GM21786 (cell line): ENCODE data around the gene TOP1.
"Not testable (repeated sequence)": the region's sequence is repeated elsewhere in the genome, so short reads cannot be mapped to it uniquely, and the experiment has no call there.

ENCODE experiments used
- ATAC-seq: cut with Tn5 transposase; IDR thresholded peaks from one replicate; pipeline ENCODE4 v1.9.1; 2021; ENCODE audit not compliant: unreplicated experiment

The TOP1 gene

GRCh38 chr20:41089555-41089954 lies 60.9 kb downstream of the TOP1 start:
- ATAC-seq: no peak

DNA sequence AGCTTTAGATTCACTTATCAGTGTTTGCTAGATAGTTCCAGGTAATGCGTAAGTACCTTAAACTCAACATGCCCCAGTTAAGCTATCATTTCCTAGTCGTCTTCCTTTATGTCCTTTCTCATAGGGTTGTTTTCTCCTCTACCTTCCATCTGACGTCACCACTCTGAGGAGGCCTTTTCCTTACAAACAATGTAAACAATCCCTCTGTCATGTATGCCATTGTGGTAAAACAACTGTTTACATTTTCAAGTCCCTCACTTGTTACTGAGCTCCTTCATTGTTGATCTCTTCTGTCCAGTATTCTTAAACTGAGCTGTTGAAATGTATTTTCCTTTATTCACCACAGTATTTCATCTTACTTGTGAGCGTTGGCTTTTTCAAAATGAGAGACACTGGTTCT lies 63.3 kb downstream of the TOP1 start:
- ATAC-seq: no peak

- ATAC-seq: no peak
These were observed 65.9 kb downstream of the TOP1 start for GRCh38 chr20:41094353-41095055.

DNA sequence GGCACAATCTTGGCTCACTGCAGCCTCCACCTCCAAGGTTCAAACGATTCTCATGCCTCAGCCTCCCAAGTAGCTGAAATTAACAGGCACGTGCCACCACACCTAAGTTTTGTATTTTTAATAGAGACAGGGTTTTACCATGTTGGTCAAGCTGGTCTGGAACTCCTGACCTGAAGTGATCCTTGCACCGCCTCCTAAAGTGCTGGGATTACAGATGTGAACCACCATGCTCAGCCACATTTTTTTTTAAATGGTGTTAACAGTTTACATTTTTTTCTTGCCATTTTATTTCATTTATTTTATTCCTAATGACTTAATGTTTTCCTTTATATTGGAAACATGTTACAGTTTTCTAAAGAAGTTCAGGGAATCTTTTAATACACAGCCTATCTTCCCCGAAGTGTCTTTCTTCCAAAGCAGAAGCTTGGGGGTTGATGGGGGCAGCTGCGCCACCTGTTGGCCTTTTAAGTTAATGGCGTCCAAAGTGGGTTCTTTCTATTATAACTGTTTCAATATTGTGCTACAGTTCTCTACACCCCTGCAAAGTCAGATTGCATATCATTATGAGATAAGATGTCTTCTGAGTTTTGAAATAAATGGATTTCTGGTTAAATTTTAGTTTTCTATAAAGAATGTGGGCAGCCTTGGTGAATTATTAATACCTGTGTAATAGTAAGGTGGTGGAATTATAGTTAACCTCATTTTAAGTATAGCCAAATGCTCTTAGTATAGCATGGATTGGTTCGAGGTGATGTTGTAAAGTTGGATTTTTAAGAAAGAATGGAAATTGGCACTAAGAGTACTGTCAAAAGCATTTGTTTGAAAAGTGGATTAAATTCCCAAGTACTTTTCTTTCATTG lies 66.7 kb downstream of the TOP1 start:
- ATAC-seq: no peak

DNA sequence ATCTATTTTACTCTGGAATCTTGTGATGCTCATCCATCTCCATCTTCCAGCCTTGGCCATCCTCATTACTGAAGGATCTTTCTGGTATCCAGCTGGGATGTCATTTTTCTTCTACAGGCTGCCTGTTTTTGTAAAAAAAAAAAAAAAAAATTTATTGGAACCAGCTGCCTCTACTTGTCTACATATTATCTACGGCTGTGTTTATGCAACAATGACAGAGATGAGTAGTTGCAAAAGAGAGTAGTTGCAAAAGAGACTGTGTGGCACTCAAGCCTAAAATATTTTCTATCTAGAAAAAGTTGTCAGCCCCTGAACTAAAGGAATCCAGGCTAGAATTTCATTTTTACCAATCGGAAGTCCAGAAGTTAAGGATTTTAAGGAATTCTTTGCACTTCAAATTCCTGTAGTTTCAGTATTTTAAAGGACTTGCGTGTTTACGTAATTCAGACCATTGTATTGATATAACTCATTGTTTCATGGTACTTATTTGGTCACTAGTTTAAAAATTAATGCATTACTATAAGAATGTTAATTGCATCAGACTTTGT lies 70.2 kb downstream of the TOP1 start:
- ATAC-seq: no peak

DNA sequence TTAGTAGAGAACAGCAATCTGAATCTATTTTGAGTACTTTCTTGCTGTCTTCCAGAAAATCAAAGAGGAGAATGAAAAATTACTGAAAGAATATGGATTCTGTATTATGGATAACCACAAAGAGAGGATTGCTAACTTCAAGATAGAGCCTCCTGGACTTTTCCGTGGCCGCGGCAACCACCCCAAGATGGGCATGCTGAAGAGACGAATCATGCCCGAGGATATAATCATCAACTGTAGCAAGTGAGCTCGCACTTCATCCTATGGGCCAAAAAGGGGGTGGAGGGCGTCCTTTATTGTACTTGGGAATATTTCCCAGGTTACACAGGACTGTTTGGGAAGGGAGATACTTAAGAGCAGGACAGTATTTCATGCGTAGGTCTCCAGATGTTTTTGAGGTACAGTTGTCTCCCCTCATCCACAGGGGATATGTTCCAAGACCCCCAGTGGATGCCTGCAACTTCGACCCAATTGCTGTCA lies 71.4 kb downstream of the TOP1 start:
- no peak for ATAC-seq

- ATAC-seq: no peak
These were observed 73.0 kb downstream of the TOP1 start for GRCh38 chr20:41101660-41102059.

DNA sequence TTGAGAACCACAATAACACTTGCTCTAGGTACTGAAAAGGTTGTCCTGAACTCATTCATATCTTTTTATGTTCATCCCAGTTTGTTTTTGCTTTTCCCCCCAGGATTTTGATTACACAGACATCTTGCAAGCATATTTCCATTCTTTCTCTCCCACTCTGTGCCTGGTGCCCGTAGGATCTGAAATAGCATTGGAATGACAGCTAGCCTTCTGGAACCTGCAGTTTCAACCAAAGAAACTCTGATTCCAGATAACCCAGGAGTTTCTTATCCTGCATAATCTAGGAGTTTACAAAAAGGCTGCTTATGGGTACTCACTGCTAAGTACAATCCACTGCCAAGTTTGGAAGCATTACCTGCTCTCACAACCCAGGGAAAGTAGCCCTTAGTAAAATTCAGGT lies 79.9 kb downstream of the TOP1 start:
- ATAC-seq: no peak

- no peak for ATAC-seq
These were observed 81.4 kb downstream of the TOP1 start for GRCh38 chr20:41110012-41110411.

DNA sequence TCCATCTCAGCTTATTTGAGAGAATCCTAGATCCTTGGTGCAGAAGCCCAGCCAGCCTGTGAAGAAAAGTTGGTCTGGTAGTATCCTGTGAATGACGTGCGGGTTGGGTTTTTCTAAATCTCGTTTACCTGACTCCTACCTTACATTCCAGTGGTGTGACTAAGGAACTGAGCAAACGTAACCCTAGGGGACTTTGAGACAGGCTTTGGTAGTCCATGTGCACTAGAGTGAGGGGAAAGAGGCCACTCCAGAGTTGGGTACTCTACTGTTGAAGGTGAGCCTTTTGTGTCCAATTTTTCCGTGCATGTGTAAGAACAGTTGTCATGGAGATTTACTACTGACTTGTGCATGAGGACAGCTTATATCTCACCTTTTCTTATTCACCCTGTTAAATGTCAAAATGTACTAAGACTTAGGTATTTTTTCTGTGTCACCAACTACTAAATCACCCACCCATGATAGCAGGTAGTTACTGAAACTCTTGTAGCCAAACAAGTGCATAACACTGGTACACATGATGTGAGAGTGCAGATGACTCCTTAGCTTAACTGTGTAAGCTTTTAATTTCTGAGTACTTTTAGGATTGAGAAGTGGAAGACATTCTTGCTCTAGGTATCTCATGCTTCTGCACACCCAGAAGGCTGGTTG lies 82.4 kb downstream of the TOP1 start:
- ATAC-seq: no peak

DNA sequence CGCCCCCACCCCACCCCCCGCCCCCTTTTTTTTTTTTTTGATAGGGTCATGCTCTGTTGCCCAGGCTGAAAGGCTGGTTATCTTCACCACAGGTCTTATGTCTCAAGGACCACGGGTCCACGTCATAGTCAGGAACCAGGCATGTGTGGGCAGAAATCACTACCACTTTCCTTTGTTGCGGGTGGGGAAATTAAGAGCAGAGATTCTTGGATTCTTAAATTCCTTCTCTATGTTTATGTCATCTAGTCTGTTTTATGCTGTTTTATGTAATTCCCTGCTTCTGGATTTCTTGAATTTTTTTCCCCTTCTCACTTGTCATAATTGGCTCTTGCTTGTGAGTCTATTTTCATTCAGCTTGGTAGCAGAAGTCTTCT lies 82.9 kb downstream of the TOP1 start:
- no peak for ATAC-seq

DNA sequence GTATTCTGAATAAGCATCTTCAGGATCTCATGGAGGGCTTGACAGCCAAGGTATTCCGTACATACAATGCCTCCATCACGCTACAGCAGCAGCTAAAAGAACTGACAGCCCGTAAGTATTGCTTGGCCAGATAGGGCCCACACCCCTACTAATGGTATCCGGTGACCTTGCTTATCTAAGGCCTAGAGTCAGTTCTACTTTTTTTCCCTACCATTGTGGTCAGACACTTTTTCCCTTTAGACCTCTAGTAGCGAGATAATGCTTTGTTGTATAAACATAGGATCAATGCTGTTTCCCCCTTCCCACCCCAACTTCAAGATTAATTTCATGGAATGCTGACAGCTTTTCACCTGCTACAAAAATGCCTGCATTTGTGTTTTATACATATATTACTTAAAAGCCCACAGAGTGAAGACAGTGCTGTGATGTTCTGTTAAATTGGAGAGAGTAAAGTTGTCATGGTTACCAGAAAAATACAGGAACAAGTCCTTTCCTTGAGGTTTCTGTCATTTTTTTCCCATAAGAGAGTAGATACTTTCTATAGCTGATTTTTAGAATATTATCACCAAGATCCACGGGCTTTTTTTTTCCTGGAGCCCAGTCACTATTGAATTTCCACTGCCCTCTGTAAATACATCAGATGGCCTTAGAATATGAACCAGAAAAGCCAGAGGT lies 87.8 kb downstream of the TOP1 start:
- no peak for ATAC-seq

GRCh38 chr20:41118159-41118558 lies 89.5 kb downstream of the TOP1 start:
- ATAC-seq: not testable (repeated sequence)

GRCh38 chr20:41118632-41119031 lies 90.0 kb downstream of the TOP1 start:
- no peak for ATAC-seq

DNA sequence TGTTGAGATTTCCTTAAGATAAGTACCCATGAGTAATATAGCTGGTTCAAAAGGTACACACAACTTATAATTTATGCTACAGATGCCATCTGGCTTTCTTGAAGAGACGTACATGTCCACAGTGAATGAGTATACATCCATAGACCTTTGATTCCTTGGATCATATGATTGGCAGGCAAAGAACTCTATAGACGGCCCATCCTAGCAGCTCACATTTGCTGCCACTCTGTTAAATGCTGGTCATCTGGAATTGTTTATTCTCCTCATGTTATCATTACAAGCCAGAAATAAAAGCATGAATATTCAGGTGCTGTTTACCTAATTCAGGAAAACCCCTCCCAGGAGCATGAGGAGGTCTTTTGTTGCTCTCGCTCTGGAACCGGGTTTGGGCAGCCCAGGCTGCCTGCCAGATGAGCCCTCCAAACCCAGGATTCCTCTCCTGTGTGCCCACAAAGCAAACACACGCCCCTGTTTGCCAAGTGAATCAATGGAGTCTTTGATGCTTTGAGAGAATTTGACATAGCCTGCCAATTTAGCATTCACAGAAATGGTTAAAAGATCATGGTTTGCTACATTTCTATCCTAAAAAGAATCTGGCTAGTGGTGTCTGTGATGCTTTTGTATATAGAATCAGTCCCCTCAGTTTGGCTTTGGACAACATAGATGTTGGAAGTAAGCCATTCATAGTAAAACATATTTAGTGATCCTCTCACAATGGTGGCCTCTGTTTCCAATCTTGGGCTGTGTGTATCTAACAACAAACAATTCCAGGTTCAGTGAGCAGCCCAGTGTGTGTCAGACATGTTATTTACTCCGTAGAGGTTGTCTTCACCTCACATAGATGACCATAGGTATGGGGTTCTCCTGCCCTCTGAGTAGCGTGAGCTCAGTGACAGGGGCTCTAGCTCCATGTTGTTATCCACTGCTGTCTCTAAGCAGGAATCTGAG lies 91.3 kb downstream of the TOP1 start:
- no peak for ATAC-seq

DNA sequence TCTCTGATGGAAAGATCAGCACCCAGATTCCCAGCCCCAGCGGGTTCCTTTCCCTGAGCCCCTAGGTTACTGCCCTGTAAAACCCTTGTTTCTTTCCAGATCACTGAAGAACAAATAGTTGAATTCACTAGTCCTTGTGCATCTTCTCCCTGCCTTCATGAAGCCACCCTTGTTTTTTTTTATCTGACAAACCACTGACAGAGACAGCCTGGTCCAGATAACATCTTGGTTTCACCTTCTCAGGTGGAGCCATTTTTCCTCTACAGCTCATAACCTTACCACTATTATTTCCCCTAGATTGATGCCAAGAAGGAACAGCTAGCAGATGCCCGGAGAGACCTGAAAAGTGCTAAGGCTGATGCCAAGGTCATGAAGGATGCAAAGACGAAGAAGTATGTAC lies 92.8 kb downstream of the TOP1 start:
- no peak for ATAC-seq

GRCh38 chr20:41123631-41124030 lies 95.0 kb downstream of the TOP1 start:
- ATAC-seq: no peak

DNA sequence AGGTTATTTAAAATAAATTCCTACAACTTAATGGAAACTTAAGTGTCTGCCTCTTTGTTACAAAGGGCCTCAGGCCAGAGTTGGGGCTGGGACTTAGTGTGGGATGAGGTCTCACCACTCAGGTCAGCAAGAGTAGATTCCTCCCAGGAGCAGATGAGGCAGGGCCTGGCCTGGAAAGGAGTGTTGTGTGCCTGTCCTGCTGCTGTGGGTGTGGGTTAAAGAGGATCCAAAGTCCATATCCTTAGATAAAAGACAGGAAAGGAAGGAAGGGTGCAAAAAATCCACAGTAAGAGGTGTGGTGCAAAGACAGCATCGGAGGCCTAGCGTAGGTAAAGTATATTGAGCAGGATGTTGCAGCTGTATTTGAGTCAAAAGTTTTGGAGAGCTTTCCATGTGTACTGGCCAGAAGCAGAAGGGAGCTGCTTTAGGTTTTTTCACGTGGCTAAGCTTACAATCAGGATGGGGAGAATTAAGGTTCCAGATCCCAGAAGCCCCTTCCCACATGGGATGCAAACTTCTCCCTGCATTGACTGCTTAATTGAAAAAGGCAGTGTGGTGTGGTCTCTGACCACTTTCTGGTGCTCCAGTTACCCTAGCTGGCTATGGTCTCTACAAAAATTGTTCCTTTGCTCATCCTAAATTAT lies 96.0 kb downstream of the TOP1 start:
- ATAC-seq: no peak
